H1 (cell line): Measurements from ENCODE around the gene R3HDM1. TPM values are rescaled to one million over a fixed set of nuclear protein-coding genes. Genes with fewer than 3 reads are reported as not detected.

Source experiments
- CTCF ChIA-PET: fragments of 300-600 bp; sonication (Branson Sonifier 250); formaldehyde crosslinking; loops from one replicate; lab custom pipeline; 2021; ENCODE audit not compliant: partially characterized antibody; lab: Charles Lee
- POLR2A ChIA-PET: fragments of 300-600 bp; sonication (Branson Sonifier 250); formaldehyde crosslinking; loops from one replicate; lab custom pipeline; 2021; ENCODE audit warnings: inconsistent platforms; ENCODE audit not compliant: partially characterized antibody; lab: Charles Lee
- DNase-seq, 2 experiments: peaks; one replicate each; pipeline versions ENCODE4 v3.0.0 to v3.0.0-alpha.2; 2010 to 2022; ENCODE audit warnings: low spot score in 2 of 2, low read depth in 1 of 2, mixed read lengths in 1 of 2
- FAIRE-seq: peaks from 2 replicates; lab custom pipeline; 2011; peaks lifted over from hg19 to GRCh38; lab: Jason Lieb, UNC
- H2AFZ ChIP-seq: 2 replicates; pipeline ENCODE4 v1.8.1; 2012; ENCODE audit warnings: low read length, inconsistent platforms
- H2AK5ac ChIP-seq: 2 replicates; pipeline ENCODE4 v1.6.1; 2013; ENCODE audit warnings: low read depth, low read length
- H2BK120ac ChIP-seq: replicated peaks from 2 replicates; pipeline ENCODE3; 2013; ENCODE audit warnings: low read depth, low read length, inconsistent platforms
- H2BK12ac ChIP-seq: 2 replicates; pipeline ENCODE4 v1.6.1; 2013; ENCODE audit warnings: low read depth, low read length
- H2BK15ac ChIP-seq: 2 replicates; pipeline ENCODE4 v1.6.1; 2013; ENCODE audit warnings: low read length
- H2BK20ac ChIP-seq: 2 replicates; pipeline ENCODE4 v1.6.1; 2013; ENCODE audit warnings: low read length
- H2BK5ac ChIP-seq: 2 replicates; pipeline ENCODE4 v1.6.1; 2013; ENCODE audit warnings: low read depth, low read length
- H3K14ac ChIP-seq: 2 replicates; pipeline ENCODE4 v1.6.1; 2013; ENCODE audit warnings: inconsistent platforms; ENCODE audit not compliant: insufficient read length
- H3K18ac ChIP-seq: 2 replicates; pipeline ENCODE4 v1.6.1; 2013; ENCODE audit warnings: low read length; ENCODE audit errors: extremely low read depth
- H3K23ac ChIP-seq: 2 replicates; pipeline ENCODE4 v1.6.1; 2013; ENCODE audit warnings: inconsistent platforms; ENCODE audit not compliant: insufficient read length
- H3K23me2 ChIP-seq: 2 replicates; pipeline ENCODE4 v1.6.1; 2013; ENCODE audit warnings: low read depth, low read length
- H3K27ac ChIP-seq: 2 replicates; pipeline ENCODE4 v1.6.1; 2011; ENCODE audit warnings: low read depth, low read length, inconsistent platforms
- H3K27me3 ChIP-seq, 4 experiments: replicated peaks in 1 of 4; 1 replicate in 1 of 4; 2 replicates in 3 of 4; pipeline versions ENCODE4 v1.6.1 to v1.8.1; 2011 to 2013; ENCODE audit warnings: low read length in 3 of 4, mild to moderate bottlenecking in 3 of 4, inconsistent platforms in 2 of 4, mixed read lengths in 2 of 4, moderate library complexity in 1 of 4; ENCODE audit not compliant: control insufficient read depth in 3 of 4, insufficient read depth in 3 of 4; ENCODE audit errors: extremely low read depth in 1 of 4
- H3K36me3 ChIP-seq, 4 experiments: 2 replicates each; pipeline versions ENCODE4 v1.6.1 to v1.8.1; 2011 to 2013; ENCODE audit warnings: mild to moderate bottlenecking in 4 of 4, low read length in 3 of 4, moderate library complexity in 2 of 4, control low read depth in 1 of 4, inconsistent platforms in 1 of 4; ENCODE audit not compliant: insufficient read depth in 4 of 4, control insufficient read depth in 2 of 4
- H3K4ac ChIP-seq: replicated peaks from 2 replicates; pipeline ENCODE3; 2013; ENCODE audit warnings: low read length, low read depth, mixed read lengths, inconsistent platforms; ENCODE audit not compliant: insufficient read length
- H3K4me1 ChIP-seq, 4 experiments: replicated peaks in 1 of 4; 1 replicate in 1 of 4; 2 replicates in 3 of 4; pipeline versions ENCODE4 v1.6.1 to v1.8.1; 2011 to 2013; ENCODE audit warnings: low read length in 3 of 4, inconsistent platforms in 2 of 4, mixed read lengths in 1 of 4; ENCODE audit not compliant: insufficient read depth in 4 of 4, control insufficient read depth in 3 of 4
- H3K4me2 ChIP-seq, 2 experiments: 2 replicates each; pipeline versions ENCODE4 v1.6.1 to v1.8.1; 2011 to 2013; ENCODE audit warnings: low read depth in 2 of 2, low read length in 2 of 2, control low read depth in 1 of 2, inconsistent platforms in 1 of 2, mild to moderate bottlenecking in 1 of 2; ENCODE audit not compliant: insufficient read depth in 1 of 2
- H3K4me3 ChIP-seq, 4 experiments: fragments of 200-600, 300-600 bp in 1 of 4; sonication (generic), shearing (Covaris generic), sonication (Bioruptor Twin) in 1 of 4; 2 replicates each; pipeline versions ENCODE4 v1.5.1 to v1.8.1; 2011 to 2016; ENCODE audit warnings: low read length in 4 of 4, low read depth in 3 of 4, control low read depth in 2 of 4, inconsistent platforms in 2 of 4, mild to moderate bottlenecking in 2 of 4, mixed read lengths in 1 of 4, moderate library complexity in 1 of 4; ENCODE audit not compliant: insufficient read depth in 2 of 4; ENCODE audit errors: extremely low read depth in 1 of 4
- H3K56ac ChIP-seq: replicated peaks from 2 replicates; pipeline ENCODE3; 2013; ENCODE audit warnings: low read depth, mild to moderate bottlenecking, mixed read lengths, low read length, inconsistent platforms; ENCODE audit not compliant: insufficient read length
- H3K79me1 ChIP-seq: 2 replicates; pipeline ENCODE4 v1.6.1; 2013; ENCODE audit warnings: low read depth, low read length, control low read depth
- H3K79me2 ChIP-seq, 2 experiments: 2 replicates each; pipeline versions ENCODE4 v1.6.1 to v1.8.1; 2012 to 2013; ENCODE audit warnings: low read length in 2 of 2, mild to moderate bottlenecking in 2 of 2, inconsistent platforms in 1 of 2; ENCODE audit not compliant: insufficient read depth in 2 of 2, control insufficient read depth in 1 of 2
- H3K9ac ChIP-seq, 4 experiments: replicated peaks in 1 of 4; 1 replicate in 1 of 4; 2 replicates in 3 of 4; pipeline versions ENCODE4 v1.6.1 to v1.8.1; 2011 to 2013; ENCODE audit warnings: low read depth in 3 of 4, low read length in 3 of 4, control low read depth in 2 of 4, mild to moderate bottlenecking in 2 of 4, moderate library complexity in 2 of 4, inconsistent platforms in 1 of 4; ENCODE audit errors: extremely low read depth in 1 of 4
- H3K9me3 ChIP-seq, 2 experiments: 2 replicates each; pipeline versions ENCODE4 v1.6.1 to v1.8.1; 2012 to 2013; ENCODE audit warnings: mild to moderate bottlenecking in 2 of 2, moderate library complexity in 2 of 2, control low read depth in 1 of 2, inconsistent platforms in 1 of 2, low read depth in 1 of 2, low read length in 1 of 2, mixed read lengths in 1 of 2; ENCODE audit not compliant: insufficient read depth in 2 of 2
- H4K20me1 ChIP-seq, 2 experiments: replicated peaks in 1 of 2; 2 replicates each; pipeline versions ENCODE3 to v1.8.1; 2011 to 2013; ENCODE audit warnings: inconsistent platforms in 2 of 2, low read length in 2 of 2, mild to moderate bottlenecking in 1 of 2; ENCODE audit not compliant: insufficient read depth in 2 of 2, control insufficient read depth in 1 of 2
- H4K5ac ChIP-seq: 2 replicates; pipeline ENCODE4 v1.6.1; 2013; ENCODE audit warnings: low read length, low read depth, mixed read lengths, inconsistent platforms; ENCODE audit not compliant: insufficient read length
- H4K8ac ChIP-seq: 2 replicates; pipeline ENCODE4 v1.8.0; 2013; ENCODE audit warnings: mild to moderate bottlenecking, moderate library complexity, low read length, inconsistent platforms; ENCODE audit not compliant: insufficient read depth; ENCODE audit errors: extremely low read depth
- H4K91ac ChIP-seq: replicated peaks from 2 replicates; pipeline ENCODE3; 2013; ENCODE audit warnings: low read length, mixed read lengths, inconsistent platforms; ENCODE audit not compliant: insufficient read length
- SRF ChIP-seq: IDR thresholded peaks from 2 replicates; pipeline ENCODE4 v1.6.1; 2011; ENCODE audit warnings: mild to moderate bottlenecking, low read depth, low read length, moderate library complexity
- TEAD4 ChIP-seq: IDR thresholded peaks from 2 replicates; pipeline ENCODE4 v1.6.1; 2012; ENCODE audit warnings: low read depth, low read length, inconsistent platforms, mixed read lengths
- WGBS, 2 experiments: shearing (Covaris generic) in 1 of 2; methylation state at CpG; one replicate each; pipeline versions ENCODE4 v1.1.6 to v1.1.7; 2013 to 2015; ENCODE audit warnings: low lambda C conversion rate in 2 of 2, mixed read lengths in 2 of 2, inconsistent platforms in 1 of 2, low coverage in 1 of 2, missing lambda C conversion rate in 1 of 2; ENCODE audit not compliant: insufficient replicate concordance in 2 of 2, insufficient coverage in 1 of 2, insufficient read length in 1 of 2; ENCODE audit errors: extremely low coverage in 1 of 2, missing lambda C conversion rate in 1 of 2; 5-methylcytosine and 5-hydroxymethylcytosine counted together
- polyA plus RNA-seq, 7 experiments: library from polyadenylated mRNA; depleted of rRNA in 3 of 7; stranded (reverse) in 5 of 7; unstranded in 2 of 7; fragments of >200 nt in 5 of 7; fragments of 200-250 nt in 2 of 7; gene quantifications; 1 replicate in 5 of 7; 2 replicates in 1 of 7; 4 replicates in 1 of 7; pipeline versions ENCODE4 v1.2.1 to v1.2.3, GENCODE V29; 2011 to 2013; ENCODE audit warnings: missing spikeins in 2 of 7, mixed read lengths in 2 of 7
- total RNA-seq: library from RNA; stranded (reverse); fragmentation: NEBNext Ultra II Directional; extraction: Animal tissue kit (Norgen Biotek cat#: 25700); gene quantifications from 2 replicates; pipeline ENCODE4 v1.2.1, GENCODE V29; 2021

The R3HDM1 gene
- total and polyA plus RNA-seq, 2 of the 8 experiments (the other 6 are each of a cell fraction or from before 2014, with no cell fraction given) = 77.7 to 120 TPM

- Histone ChIP-seq H3K36me3 (peaks cover 0 to 16% (median 0%) of the 10 kb centered on the region in 4 experiments; a peak in 4 of 8 replicates), H3K14ac (no peak overlapping the region), H3K23me2 (no peaks in the 10 kb centered on the region), H4K8ac (no peak overlapping the region), H2BK15ac (no peak overlapping the region), H2AFZ (no peak overlapping the region), H2BK5ac (no peak overlapping the region), H3K27me3 (no peaks in the 10 kb centered on the region), H3K4me1 (no peaks in the 10 kb centered on the region), H3K4ac (no peak overlapping the region), H3K79me1 (no peaks in the 10 kb centered on the region), H4K91ac (no peak overlapping the region), H3K18ac (no peak overlapping the region), H2BK12ac (no peak overlapping the region), H3K23ac (no peak overlapping the region), H2BK120ac (no peak overlapping the region), H3K27ac (no peak overlapping the region), H4K5ac (no peak overlapping the region), H2BK20ac (no peak overlapping the region), H4K20me1 (no peaks in the 10 kb centered on the region), H3K4me3 (no peak overlapping the region), H3K56ac (no peak overlapping the region), H2AK5ac (no peak overlapping the region), H3K79me2 (no peaks in the 10 kb centered on the region), H3K9me3 (no peaks in the 10 kb centered on the region), H3K4me2 (no peak overlapping the region), H3K9ac (no peak overlapping the region)
- WGBS, 2 experiments = 96% methylated on average over 1 of the region's 1 CpG; no CpG with 5 or more reads in 1 of the 2 experiments
- FAIRE-seq (no peak), DNase-seq (no peak)
- ChIA-PET CTCF (interaction anchor here (4.6 kb wide), 1 partner anchor 24 kb away, joined by 28 read pairs; no protein-coding TSS in a partner anchor), POLR2A (no interaction called here)
- no peak for TF ChIP-seq TEAD4
- no peak for TF ChIP-seq SRF
These were observed 154.1 kb downstream of the R3HDM1 start for GRCh38 chr2:135685361-135685760.
